Cardiac fibroblast (primary cell): ENCODE measurements around the gene DKC1.

Experiments used
- DNase-seq, 2 donors: peaks; one replicate each; pipeline versions ENCODE4 v3.0.0 to v3.0.0-alpha.2; 2010; ENCODE audit warnings: low read depth in 2 of 2
- H3K4me3 ChIP-seq, 2 donors: replicated peaks in 1 of 2; 1 replicate in 1 of 2; 2 replicates in 1 of 2; pipeline ENCODE4 v1.5.1; 2011; ENCODE audit warnings: low read depth in 2 of 2, low read length in 2 of 2, mild to moderate bottlenecking in 2 of 2, moderate library complexity in 1 of 2
- CTCF ChIP-seq: IDR thresholded peaks from one replicate; pipeline ENCODE4 v1.5.1; 2011; ENCODE audit warnings: low read depth, mild to moderate bottlenecking, low read length, inconsistent platforms

DKC1 gene

GRCh38 chrX:154721155-154721554 lies 41.5 kb upstream of the DKC1 start:
- no peak for TF ChIP-seq CTCF
- DNase-seq = no peak
- no peak overlapping the region for H3K4me3 ChIP-seq

GRCh38 chrX:154724993-154725756 lies 37.5 kb upstream of the DKC1 start:
- TF ChIP-seq CTCF = no peak
- no peak for DNase-seq

GRCh38 chrX:154727418-154727817 lies 35.2 kb upstream of the DKC1 start:
- TF ChIP-seq CTCF = no peak
- no peak overlapping the region for H3K4me3 ChIP-seq
- peak in 1 of 2 donors; percentile 51 for DNase-seq

More at GRCh38 chrX:154724993-154725756, 37.5 kb upstream of the DKC1 start:
- H3K4me3 ChIP-seq = no peak overlapping the region

GRCh38 chrX:154727871-154728270 lies 34.8 kb upstream of the DKC1 start:
- peak; percentile 78 to 83 for DNase-seq
- TF ChIP-seq CTCF = no peak
- no peak overlapping the region for H3K4me3 ChIP-seq

- no peak overlapping the region for H3K4me3 ChIP-seq
- no peak for TF ChIP-seq CTCF
- DNase-seq = no peak
These were observed 34.1 kb upstream of the DKC1 start for GRCh38 chrX:154728431-154729190.

- DNase-seq = peak in 1 of 2 donors; percentile 29
- H3K4me3 ChIP-seq = no peak overlapping the region
- no peak for TF ChIP-seq CTCF
These were observed 33.2 kb upstream of the DKC1 start for GRCh38 chrX:154729439-154729838.
